Dendritic cell treated with granulocyte-macrophage colony-stimulating factor and Interleukin-4, amounts not matched to agents 40 ng/mL and 50 ng/mL, for 4 days (primary cell): ENCODE data around the gene PHIP.
"Not testable (repeated sequence)": the region's sequence is repeated elsewhere in the genome, so short reads cannot be mapped to it uniquely, and the experiment has no call there.

Experiments used
- H3K27ac Mint-ChIP-seq: one replicate; pipeline ENCODE4 v1.8.0; 2022; ENCODE audit warnings: mild to moderate bottlenecking, mixed read lengths
- H3K27me3 Mint-ChIP-seq: one replicate; pipeline ENCODE4 v1.8.0; 2022; ENCODE audit warnings: mild to moderate bottlenecking, mixed read lengths
- H3K36me3 Mint-ChIP-seq: one replicate; pipeline ENCODE4 v1.8.0; 2022; ENCODE audit warnings: low read depth, mixed read lengths
- H3K4me1 Mint-ChIP-seq: one replicate; pipeline ENCODE4 v1.8.0; 2022; ENCODE audit warnings: low read depth, mixed read lengths
- H3K4me3 Mint-ChIP-seq: one replicate; pipeline ENCODE4 v1.8.0; 2022; ENCODE audit warnings: mild to moderate bottlenecking, moderate library complexity, mixed read lengths
- H3K9me3 Mint-ChIP-seq: one replicate; pipeline ENCODE4 v1.8.0; 2022; ENCODE audit warnings: mixed read lengths
- intact Hi-C: fragments of 100-400 bp; cut with micrococcal nuclease; formaldehyde crosslinking; loops from one replicate; pipeline ENCODE4 v1.15.0; 2022

PHIP gene

DNA sequence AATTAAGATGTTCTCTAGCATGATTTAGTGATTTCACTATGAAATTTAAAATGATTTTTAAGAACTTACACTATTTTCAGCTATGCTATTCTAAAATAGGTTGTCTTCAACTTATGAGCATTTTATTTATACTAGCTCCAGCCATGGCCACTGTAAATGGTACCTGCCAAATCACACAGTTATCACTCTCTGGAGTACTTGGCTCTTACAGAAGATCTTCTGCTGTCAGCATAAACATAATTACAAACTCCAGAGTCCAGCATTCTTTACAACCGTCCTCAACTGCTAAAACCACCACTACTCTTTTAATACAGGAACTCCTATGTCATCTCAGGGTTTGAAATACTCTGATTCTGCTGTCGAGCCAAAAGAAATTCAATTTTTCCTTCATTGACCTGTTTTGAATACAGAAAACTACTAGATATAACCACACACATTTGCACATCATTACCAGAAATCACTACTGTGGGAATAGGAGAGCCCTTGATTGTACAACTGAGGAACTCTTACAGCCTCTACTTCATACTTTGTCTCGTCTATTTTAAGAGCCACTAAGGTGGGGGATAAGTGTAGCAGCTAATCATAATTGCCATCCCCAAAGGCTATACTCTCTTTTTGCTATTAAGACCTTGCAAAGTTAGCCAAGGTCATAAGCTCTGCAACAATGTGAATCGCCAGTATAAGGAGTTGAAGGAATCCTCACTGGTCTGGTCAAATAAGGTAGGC lies 93.7 kb downstream of the PHIP start:
- Mint-ChIP-seq H3K27me3 (no peaks in the 10 kb centered on the region), H3K4me3 (no peak overlapping the region), H3K36me3 (peaks cover 74% of the 10 kb centered on the region), H3K4me1 (no peaks in the 10 kb centered on the region), H3K9me3 (no peaks in the 10 kb centered on the region), H3K27ac (no peak overlapping the region)
- intact Hi-C loops, result no loop called here

DNA sequence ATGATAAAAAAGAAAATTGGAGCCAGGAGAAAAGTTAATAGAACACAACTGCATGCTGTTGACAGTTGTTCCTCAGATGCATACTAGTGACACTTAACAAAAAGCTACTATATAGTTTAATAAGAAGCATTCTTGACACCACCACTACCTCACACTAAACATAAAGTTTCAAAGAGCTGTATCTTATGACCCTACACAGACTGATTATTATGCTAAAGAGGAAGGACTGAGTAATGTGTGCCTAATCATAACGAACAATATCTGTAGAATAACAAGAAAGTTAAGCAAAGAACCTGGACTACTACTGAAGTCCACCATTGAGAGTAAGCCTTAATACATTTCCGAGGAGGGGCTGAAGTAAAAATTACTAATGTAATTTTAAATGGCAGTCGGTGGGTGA lies 110.9 kb downstream of the PHIP start:
- no peak overlapping the region for H3K27ac Mint-ChIP-seq
- H3K9me3 Mint-ChIP-seq, result no peaks in the 10 kb centered on the region
- H3K36me3 Mint-ChIP-seq, result peaks cover 82% of the 10 kb centered on the region
- intact Hi-C loops, result loop anchor here (10.0 kb wide), 1 partner anchor 88 kb away; no protein-coding TSS in a partner anchor
- H3K4me3 Mint-ChIP-seq, result no peak overlapping the region
- H3K4me1 Mint-ChIP-seq, result no peaks in the 10 kb centered on the region
- H3K27me3 Mint-ChIP-seq, result no peaks in the 10 kb centered on the region

DNA sequence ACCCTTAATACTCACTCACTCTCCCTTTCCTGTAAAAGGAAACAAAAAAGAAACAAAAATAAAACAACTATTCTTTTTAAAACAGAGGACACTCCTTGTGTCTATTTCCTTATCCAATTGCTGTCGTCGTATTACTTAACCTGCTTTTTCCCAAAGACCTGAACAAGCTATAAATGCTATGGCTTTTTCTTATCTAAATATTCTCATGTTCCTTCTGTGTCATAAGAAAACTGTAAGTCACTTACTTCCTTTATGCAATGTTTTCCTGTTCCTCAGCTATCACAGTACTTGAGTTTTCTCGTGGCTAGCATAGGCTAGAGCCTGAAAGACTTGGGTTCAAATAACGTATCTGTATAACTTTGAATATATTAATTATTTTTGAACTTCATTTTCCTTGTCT lies 111.5 kb downstream of the PHIP start:
- no peaks in the 10 kb centered on the region for H3K9me3 Mint-ChIP-seq
- no peaks in the 10 kb centered on the region for H3K4me1 Mint-ChIP-seq
- peak overlapping the region; percentile 8 for H3K27ac Mint-ChIP-seq
- intact Hi-C loops, result loop anchor here (10.0 kb wide), 1 partner anchor 88 kb away; no protein-coding TSS in a partner anchor
- no peaks in the 10 kb centered on the region for H3K27me3 Mint-ChIP-seq
- H3K36me3 Mint-ChIP-seq, result peaks cover 82% of the 10 kb centered on the region
- no peak overlapping the region for H3K4me3 Mint-ChIP-seq

DNA sequence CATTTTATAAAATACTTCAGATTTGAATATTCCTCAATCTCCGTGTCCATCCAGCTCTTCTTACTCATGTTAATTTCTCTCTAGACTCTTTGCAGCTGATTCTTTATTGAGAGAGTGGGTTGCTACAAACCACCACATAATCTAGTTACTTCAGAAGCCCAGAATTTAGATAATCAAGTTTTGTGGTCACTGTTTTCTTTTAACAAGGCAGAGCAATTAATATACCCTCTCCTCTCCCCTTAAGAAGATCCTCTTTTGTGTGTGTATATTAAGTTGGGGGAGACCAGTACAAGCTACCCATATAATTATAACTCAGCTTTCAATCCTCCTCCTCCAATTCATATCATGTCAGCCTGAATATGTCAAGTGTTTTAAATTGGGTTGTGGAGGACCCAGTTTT lies 115.6 kb downstream of the PHIP start:
- Mint-ChIP-seq H3K36me3 (peaks cover 52% of the 10 kb centered on the region), H3K9me3 (no peaks in the 10 kb centered on the region), H3K4me1 (peaks cover 7% of the 10 kb centered on the region), H3K27ac (no peak overlapping the region), H3K27me3 (no peaks in the 10 kb centered on the region), H3K4me3 (no peak overlapping the region)
- intact Hi-C loops, result loop anchor here (5.0 to 10.0 kb wide), 2 partner anchors 35 to 92 kb away; no protein-coding TSS in a partner anchor

DNA sequence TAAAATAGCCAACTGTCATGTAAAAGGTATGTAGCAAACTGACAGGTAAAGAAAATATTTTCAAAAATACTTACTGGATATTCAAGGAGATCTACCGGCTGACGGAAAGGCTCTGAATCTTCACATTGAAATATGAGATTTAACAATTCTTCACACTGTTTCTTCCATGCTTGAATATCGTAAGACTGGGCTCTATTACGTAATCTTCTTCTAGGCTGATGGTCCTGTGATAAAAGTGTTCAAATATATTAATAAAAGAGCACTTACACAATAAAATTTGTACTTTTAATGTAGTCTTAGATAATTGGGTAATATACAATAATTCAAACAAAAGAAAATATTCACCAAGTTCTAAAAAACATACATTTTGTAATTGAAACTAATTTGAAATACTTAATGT lies 123.3 kb downstream of the PHIP start:
- peaks cover 24% of the 10 kb centered on the region for H3K9me3 Mint-ChIP-seq

DNA sequence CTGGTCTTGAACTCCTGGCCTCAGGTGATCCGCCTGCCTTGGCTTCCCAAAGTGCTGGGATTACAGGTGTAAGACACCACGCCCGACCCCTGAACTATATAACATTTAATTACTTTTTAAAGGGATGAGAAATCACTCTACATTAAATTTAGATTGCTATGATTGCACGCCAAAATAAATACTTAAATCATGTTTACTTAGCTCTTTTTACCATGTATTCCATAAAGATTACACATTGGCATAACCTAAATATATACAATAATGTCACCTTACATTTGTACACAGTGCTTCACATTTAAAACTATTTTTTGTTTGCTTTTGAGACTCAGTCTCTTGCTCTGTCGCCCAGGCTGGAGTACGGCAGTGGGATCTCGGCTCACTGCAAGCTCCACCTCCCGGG lies 124.3 kb downstream of the PHIP start:
- H3K9me3 Mint-ChIP-seq, result peaks cover 34% of the 10 kb centered on the region
- intact Hi-C loops, result no loop called here

More for the DNA sequence above, 123.3 kb downstream of the PHIP start:
- intact Hi-C loops, result no loop called here
- H3K4me1 Mint-ChIP-seq, result peaks cover 7% of the 10 kb centered on the region
- peaks cover 73% of the 10 kb centered on the region for H3K36me3 Mint-ChIP-seq
- no peaks in the 10 kb centered on the region for H3K27me3 Mint-ChIP-seq
- H3K4me3 Mint-ChIP-seq, result no peak overlapping the region
- no peak overlapping the region for H3K27ac Mint-ChIP-seq

DNA sequence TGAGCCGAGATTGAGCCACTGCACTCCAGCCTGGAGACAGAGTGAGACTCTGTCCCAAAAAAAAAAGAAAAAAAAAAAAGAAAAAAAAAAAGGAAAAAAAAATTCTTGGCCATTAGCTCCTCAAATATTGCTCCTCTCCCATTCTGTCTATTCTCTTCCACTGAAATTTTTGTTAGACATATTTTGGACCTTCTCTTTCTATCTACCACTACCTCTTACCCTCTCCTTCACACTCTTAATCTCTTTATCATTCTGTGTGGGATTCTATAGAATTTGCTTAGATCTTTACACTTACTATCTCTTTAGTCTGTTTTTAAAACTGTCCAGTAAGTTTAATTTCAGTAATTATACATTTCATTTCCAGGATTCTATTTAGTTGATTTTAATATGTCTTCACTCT lies 125.7 kb downstream of the PHIP start:
- intact Hi-C loops, result no loop called here
- no peak overlapping the region for H3K27ac Mint-ChIP-seq
- peaks cover 91% of the 10 kb centered on the region for H3K36me3 Mint-ChIP-seq
- H3K9me3 Mint-ChIP-seq, result peaks cover 38% of the 10 kb centered on the region
- H3K27me3 Mint-ChIP-seq, result no peaks in the 10 kb centered on the region
- H3K4me3 Mint-ChIP-seq, result no peak overlapping the region
- H3K4me1 Mint-ChIP-seq, result no peaks in the 10 kb centered on the region

More for the DNA sequence above, 124.3 kb downstream of the PHIP start:
- H3K27me3 Mint-ChIP-seq, result no peaks in the 10 kb centered on the region
- peaks cover 5% of the 10 kb centered on the region for H3K4me1 Mint-ChIP-seq
- H3K4me3 Mint-ChIP-seq, result no peak overlapping the region
- H3K36me3 Mint-ChIP-seq, result peaks cover 81% of the 10 kb centered on the region
- no peak overlapping the region for H3K27ac Mint-ChIP-seq

DNA sequence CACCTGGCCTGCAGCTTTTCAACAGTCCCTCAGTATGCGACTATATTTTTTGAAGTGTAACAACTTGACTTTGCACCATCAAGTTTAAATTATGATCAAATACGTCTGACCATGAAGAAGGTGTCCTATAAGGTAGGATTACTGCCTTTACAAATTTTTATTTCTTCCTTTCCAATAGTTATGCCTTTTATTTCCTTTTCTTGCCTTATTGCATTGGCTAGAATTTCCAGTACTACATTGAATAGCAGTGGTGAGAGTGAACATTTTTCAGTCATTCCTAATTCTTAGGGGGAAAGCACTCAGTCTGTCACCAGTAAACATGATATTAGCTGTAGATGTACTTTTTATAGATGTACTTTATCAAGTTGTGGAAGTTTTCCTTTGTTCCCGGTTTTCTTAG lies 129.3 kb downstream of the PHIP start:
- intact Hi-C loops, result loop anchor here (10.0 kb wide), 1 partner anchor 56 kb away; no protein-coding TSS in a partner anchor
- Mint-ChIP-seq H3K9me3 (peaks cover 38% of the 10 kb centered on the region), H3K4me1 (peaks cover 7% of the 10 kb centered on the region), H3K4me3 (no peak overlapping the region), H3K36me3 (peaks cover 85% of the 10 kb centered on the region), H3K27ac (no peak overlapping the region), H3K27me3 (no peaks in the 10 kb centered on the region)

DNA sequence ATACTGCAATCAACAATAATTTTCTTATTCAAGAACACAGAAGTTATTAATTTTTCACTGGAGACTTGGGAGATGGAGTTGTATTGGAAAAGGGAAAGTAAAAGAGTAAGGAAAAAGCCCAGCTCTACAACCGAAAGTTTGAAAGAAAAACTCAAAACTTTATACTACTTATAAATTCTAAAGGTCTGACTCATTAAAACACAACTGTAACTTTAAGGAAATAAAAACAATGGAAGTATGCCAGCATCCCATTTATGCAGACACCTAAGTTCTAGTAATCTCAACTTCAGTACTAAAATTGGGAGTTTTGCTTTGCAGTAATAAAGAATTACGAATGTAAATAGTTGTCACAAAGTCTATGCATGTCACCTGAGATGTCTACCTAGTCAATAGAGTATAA lies 130.1 kb downstream of the PHIP start:
- Mint-ChIP-seq H3K9me3 (peaks cover 37% of the 10 kb centered on the region), H3K27me3 (no peaks in the 10 kb centered on the region), H3K27ac (no peak overlapping the region), H3K4me3 (no peak overlapping the region), H3K4me1 (peaks cover 9% of the 10 kb centered on the region), H3K36me3 (peaks cover 84% of the 10 kb centered on the region)
- intact Hi-C loops, result loop anchor here (10.0 kb wide), 1 partner anchor 57 kb away; no protein-coding TSS in a partner anchor

DNA sequence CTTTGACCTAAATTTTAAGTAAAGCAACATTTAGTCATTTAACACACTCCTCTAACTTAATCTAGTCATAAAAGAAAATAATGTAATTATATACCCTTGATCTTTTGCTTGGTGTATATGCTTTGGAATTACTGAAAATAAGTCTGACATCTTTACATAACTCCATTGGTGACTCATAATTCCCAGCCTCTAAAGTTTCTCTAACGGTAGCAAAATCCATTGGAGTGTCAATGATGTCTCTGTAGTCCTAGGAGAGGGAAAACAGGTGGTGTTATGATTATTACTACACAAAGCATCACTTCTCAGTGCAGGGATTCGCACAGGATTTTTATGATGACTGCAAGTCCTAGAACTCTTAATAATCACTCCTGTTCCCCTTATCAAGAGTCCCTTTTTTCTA lies 130.5 kb downstream of the PHIP start:
- Mint-ChIP-seq H3K4me1 (peaks cover 9% of the 10 kb centered on the region), H3K4me3 (no peak overlapping the region), H3K9me3 (peaks cover 32% of the 10 kb centered on the region), H3K36me3 (peaks cover 81% of the 10 kb centered on the region), H3K27me3 (no peaks in the 10 kb centered on the region), H3K27ac (no peak overlapping the region)
- intact Hi-C loops, result loop anchor here (10.0 kb wide), 1 partner anchor 57 kb away; no protein-coding TSS in a partner anchor

DNA sequence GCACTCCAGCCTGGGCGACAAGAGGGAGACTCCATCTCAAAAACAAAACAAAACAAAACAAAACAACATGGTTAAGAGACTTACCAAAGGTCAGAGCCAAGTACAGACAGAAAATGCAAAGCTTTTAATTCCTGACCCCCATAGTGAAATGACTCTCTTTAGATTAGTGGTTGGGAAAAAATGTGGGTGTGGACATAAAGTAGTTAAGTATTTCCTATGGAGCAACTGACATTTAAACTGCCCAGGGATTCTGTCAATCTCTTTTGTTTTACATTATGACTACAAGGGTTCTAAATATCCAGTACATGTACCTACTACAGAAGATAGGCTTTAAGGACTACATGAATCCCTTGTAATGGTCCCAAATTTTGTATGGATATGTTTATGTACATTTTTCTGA lies 135.6 kb downstream of the PHIP start:
- Mint-ChIP-seq H3K4me3 (no peak overlapping the region), H3K27ac (no peak overlapping the region), H3K27me3 (no peaks in the 10 kb centered on the region), H3K4me1 (peaks cover 9% of the 10 kb centered on the region), H3K36me3 (peaks cover 59% of the 10 kb centered on the region), H3K9me3 (no peaks in the 10 kb centered on the region)
- intact Hi-C loops, result loop anchor here (10.0 kb wide), 1 partner anchor 62 kb away; no protein-coding TSS in a partner anchor

DNA sequence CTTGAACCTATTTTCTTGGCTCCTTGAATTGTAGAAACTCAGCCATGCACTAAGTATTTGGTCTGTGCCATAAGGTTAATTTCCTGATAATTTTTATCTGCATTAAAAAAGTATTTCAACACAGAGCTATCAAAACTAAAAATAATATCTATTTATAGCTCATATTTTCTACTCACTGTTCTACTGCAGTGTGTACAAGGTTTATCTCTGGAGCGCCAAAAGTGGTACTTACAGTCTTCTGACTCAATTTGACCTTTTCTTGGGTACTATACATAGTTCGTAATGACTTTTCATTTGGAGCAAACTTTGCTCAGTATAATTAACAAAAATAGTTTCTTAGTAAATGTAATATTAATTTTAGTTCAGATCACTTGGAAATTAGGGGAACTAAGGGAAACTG lies 141.5 kb downstream of the PHIP start:
- Mint-ChIP-seq H3K4me3 (no peak overlapping the region), H3K27ac (no peak overlapping the region), H3K36me3 (peaks cover 19% of the 10 kb centered on the region), H3K9me3 (no peaks in the 10 kb centered on the region), H3K27me3 (no peaks in the 10 kb centered on the region), H3K4me1 (no peaks in the 10 kb centered on the region)
- intact Hi-C loops, result no loop called here

DNA sequence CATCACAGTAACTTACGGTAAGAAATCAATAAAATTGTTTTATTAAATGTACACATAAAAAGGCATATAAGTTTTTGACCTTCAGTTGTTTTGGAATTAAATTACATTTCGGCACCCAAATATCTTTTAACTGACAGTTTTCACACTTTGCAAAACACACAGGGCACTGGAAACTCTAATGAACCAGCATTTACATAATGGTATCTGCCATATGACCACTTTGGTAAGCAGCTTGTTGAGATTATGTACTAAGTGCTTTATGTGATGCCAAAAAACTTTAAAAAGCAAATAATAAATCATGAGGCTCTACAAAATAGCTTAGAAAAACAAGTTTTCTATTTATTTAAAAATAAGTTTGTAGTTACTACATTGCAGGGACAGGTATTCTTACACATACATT lies 142.5 kb downstream of the PHIP start:
- Mint-ChIP-seq H3K27ac (no peak overlapping the region), H3K4me1 (no peaks in the 10 kb centered on the region), H3K9me3 (no peaks in the 10 kb centered on the region), H3K4me3 (no peak overlapping the region), H3K27me3 (no peaks in the 10 kb centered on the region), H3K36me3 (peaks cover 9% of the 10 kb centered on the region)
- intact Hi-C loops, result no loop called here

DNA sequence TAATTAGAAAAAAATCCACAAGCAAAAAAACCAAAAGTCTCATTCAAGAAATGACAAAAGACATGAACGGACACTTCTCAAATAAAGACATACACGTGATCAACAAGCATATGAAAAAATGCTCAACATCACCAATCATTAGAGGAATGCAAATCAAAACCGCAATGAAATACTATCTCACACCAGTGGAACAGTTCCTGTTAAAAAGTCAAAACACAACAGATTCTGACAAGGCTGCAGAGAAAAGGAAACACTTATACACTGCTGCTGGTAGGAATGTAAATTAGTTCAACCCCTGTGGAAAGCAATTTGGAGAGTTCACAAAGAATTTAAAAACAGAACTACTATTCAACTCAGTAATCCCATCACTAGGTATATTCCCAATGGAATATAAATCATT lies 152.7 kb downstream of the PHIP start:
- Mint-ChIP-seq H3K27me3 (no peaks in the 10 kb centered on the region), H3K4me3 (no peak overlapping the region), H3K9me3 (peaks cover 29% of the 10 kb centered on the region), H3K36me3 (no peaks in the 10 kb centered on the region), H3K4me1 (no peaks in the 10 kb centered on the region), H3K27ac (no peak overlapping the region)
- intact Hi-C loops, result no loop called here

DNA sequence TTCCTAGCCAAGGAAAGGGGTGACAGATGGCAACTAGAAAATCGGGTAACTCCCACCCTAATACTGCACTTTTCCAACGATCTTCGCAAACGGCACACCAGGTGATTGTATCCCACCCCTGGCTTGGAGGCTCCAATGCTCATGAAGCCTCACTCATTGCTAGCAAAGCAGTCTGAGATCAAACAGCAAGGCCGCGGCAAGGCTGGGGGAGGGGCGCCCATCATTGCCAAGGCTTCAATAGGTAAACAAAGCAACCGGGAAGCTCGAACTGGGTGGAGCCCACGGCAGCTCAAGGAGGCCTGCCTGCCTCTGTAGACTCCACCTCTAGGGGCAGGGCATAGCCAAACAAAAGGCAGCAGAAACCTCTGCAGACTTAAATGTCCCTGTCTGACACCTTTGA lies 156.9 kb downstream of the PHIP start:
- H3K27me3 Mint-ChIP-seq, H3K36me3 Mint-ChIP-seq, H3K4me3 Mint-ChIP-seq, intact Hi-C loops, H3K27ac Mint-ChIP-seq: not testable (repeated sequence)
- Mint-ChIP-seq H3K9me3 (peaks cover 45% of the 10 kb centered on the region), H3K4me1 (peaks cover 12% of the 10 kb centered on the region)
